SKM-1 (cell line): Measurements from ENCODE around the gene RRAD.

Experiments
- DNase-seq: peaks from one replicate; lab custom pipeline; 2025; ENCODE audit not compliant: unreplicated experiment; lab: John Stamatoyannopoulos, UW

RRAD gene

GRCh38 chr16:66919569-66920298, 5.6 kb downstream of the RRAD start:
- no peak for DNase-seq

- DNase-seq = no peak
Observed at GRCh38 chr16:66918803-66919568, 6.3 kb downstream of the RRAD start, which contains the start of gene CDH16. CDH16 (minus strand) TSS chr16:66918885; CDS start chr16:66918065, 820 bp downstream.

- no peak for DNase-seq
Observed at GRCh38 chr16:66918355-66918754, 7.0 kb downstream of the RRAD start.

GRCh38 chr16:66917741-66918140, 7.6 kb downstream of the RRAD start:
- DNase-seq = no peak

GRCh38 chr16:66916518-66916917, 8.8 kb downstream of the RRAD start:
- no peak for DNase-seq

- no peak for DNase-seq
Observed at GRCh38 chr16:66915041-66915440, 10.3 kb downstream of the RRAD start.

GRCh38 chr16:66914541-66914940, 10.8 kb downstream of the RRAD start:
- no peak for DNase-seq

- no peak for DNase-seq
Observed at GRCh38 chr16:66913711-66914110, 11.6 kb downstream of the RRAD start.

GRCh38 chr16:66913081-66913480, 12.3 kb downstream of the RRAD start:
- no peak for DNase-seq

- DNase-seq = no peak
Observed at GRCh38 chr16:66911801-66912200, 13.5 kb downstream of the RRAD start.

GRCh38 chr16:66911112-66911511, 14.2 kb downstream of the RRAD start:
- DNase-seq = no peak

- no peak for DNase-seq
Observed at GRCh38 chr16:66910175-66910940, 15.0 kb downstream of the RRAD start.

GRCh38 chr16:66908762-66909559, 16.4 kb downstream of the RRAD start:
- no peak for DNase-seq

- no peak for DNase-seq
Observed at GRCh38 chr16:66908116-66908515, 17.2 kb downstream of the RRAD start.

- DNase-seq = no peak
Observed at GRCh38 chr16:66906916-66907836, 18.2 kb downstream of the RRAD start.

- DNase-seq = no peak
Observed at GRCh38 chr16:66905633-66906539, 19.4 kb downstream of the RRAD start.

GRCh38 chr16:66904846-66905632, 20.3 kb downstream of the RRAD start:
- no peak for DNase-seq

GRCh38 chr16:66904428-66904845, 20.9 kb downstream of the RRAD start:
- DNase-seq = no peak
